ENCODE data around the gene SGMS2. TPM values are rescaled to one million over a fixed set of nuclear protein-coding genes. Genes with fewer than 3 reads are reported as not detected.

SGMS2 gene
- total and polyA plus RNA-seq, 2 donors (not counting 1 experiment from before 2014, with no cell fraction given), result 0.12 TPM; not detected in 1

DNA sequence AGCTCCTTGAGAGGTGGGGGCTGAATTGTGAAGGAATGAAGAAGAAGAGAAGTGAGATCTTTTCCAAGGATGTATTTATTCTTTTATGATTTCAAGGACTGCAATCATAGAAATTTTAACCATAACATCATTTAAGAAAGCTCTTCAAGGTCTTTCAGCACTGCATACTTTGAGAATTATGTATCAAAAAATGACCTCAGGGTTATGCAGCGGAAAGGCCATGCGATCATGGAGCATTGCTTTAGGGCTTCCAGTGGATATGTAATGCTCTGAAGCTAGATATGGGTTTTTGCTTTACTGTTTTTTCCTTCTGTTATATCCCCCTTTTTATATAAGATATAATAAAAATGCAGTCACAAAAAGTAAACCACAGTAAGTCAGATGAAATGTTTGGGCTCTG, 38.7 kb downstream of the SGMS2 start:
- Mint-ChIP-seq H3K27ac (no peak overlapping the region), H3K4me1 (no peaks in the 10 kb centered on the region), H3K27me3 (peaks cover 19% of the 10 kb centered on the region), H3K4me3 (no peak overlapping the region), H3K9me3 (ENCODE audit: insufficient read depth) (no peaks in the 10 kb centered on the region)
- ChIA-PET POLR2A (no interaction called here), CTCF (no interaction called here)
- DNase-seq (no peak), ATAC-seq (ENCODE audit: low read depth) (no peak)
- Histone ChIP-seq H3K36me3 (replicated peaks in 1 of 2; ENCODE audit: control extremely low read depth in 1 of 2, control insufficient read depth in 1 of 2, extremely low read depth in 1 of 2, insufficient read depth in 2 of 2, low read length in 1 of 2) (no peaks in the 10 kb centered on the region), H3K4me1 (ENCODE audit: control insufficient read depth in 2 of 2, insufficient read depth in 2 of 2, low read length in 2 of 2) (no peaks in the 10 kb centered on the region), H3K4me3 (ENCODE audit: control extremely low read depth in 1 of 5, extremely low read depth in 1 of 5, insufficient read depth in 1 of 5, low read depth in 2 of 5, low read length in 4 of 5) (no peak overlapping the region), H3K79me2 (ENCODE audit: control insufficient read depth, insufficient read depth, low read length) (no peaks in the 10 kb centered on the region), H3K27ac (ENCODE audit: low read length in 2 of 2) (no peak overlapping the region), H3K9me3 (ENCODE audit: control extremely low read depth in 1 of 3, control insufficient read depth in 2 of 3, insufficient read depth in 1 of 3, low read length in 2 of 3) (no peaks in the 10 kb centered on the region), H3K9ac (ENCODE audit: low read length) (no peak overlapping the region), H4K20me1 (ENCODE audit: control insufficient read depth, insufficient read depth, low read length, poor library complexity, severe bottlenecking) (no peaks in the 10 kb centered on the region), H3K4me2 (replicated peaks; ENCODE audit: low read depth, low read length, poor library complexity, severe bottlenecking) (no peak overlapping the region), H3K27me3 (replicated peaks in 1 of 4; ENCODE audit: control extremely low read depth in 1 of 4, control insufficient read depth in 3 of 4, insufficient read depth in 4 of 4, low read length in 3 of 4) (no peaks in the 10 kb centered on the region), H2AFZ (ENCODE audit: insufficient read depth, low read depth, low read length, poor library complexity, severe bottlenecking) (no peak overlapping the region)
- TF ChIP-seq, protein P1, sequence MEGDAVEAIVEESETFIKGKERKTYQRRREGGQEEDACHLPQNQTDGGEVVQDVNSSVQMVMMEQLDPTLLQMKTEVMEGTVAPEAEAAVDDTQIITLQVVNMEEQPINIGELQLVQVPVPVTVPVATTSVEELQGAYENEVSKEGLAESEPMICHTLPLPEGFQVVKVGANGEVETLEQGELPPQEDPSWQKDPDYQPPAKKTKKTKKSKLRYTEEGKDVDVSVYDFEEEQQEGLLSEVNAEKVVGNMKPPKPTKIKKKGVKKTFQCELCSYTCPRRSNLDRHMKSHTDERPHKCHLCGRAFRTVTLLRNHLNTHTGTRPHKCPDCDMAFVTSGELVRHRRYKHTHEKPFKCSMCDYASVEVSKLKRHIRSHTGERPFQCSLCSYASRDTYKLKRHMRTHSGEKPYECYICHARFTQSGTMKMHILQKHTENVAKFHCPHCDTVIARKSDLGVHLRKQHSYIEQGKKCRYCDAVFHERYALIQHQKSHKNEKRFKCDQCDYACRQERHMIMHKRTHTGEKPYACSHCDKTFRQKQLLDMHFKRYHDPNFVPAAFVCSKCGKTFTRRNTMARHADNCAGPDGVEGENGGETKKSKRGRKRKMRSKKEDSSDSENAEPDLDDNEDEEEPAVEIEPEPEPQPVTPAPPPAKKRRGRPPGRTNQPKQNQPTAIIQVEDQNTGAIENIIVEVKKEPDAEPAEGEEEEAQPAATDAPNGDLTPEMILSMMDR (IDR thresholded peaks at IDR 0.05), result no peak
- WGBS (ENCODE audit: insufficient coverage), result no CpG with 5 or more reads among the region's 2 CpGs
- intact Hi-C loops (cut with micrococcal nuclease), result no loop called here

DNA sequence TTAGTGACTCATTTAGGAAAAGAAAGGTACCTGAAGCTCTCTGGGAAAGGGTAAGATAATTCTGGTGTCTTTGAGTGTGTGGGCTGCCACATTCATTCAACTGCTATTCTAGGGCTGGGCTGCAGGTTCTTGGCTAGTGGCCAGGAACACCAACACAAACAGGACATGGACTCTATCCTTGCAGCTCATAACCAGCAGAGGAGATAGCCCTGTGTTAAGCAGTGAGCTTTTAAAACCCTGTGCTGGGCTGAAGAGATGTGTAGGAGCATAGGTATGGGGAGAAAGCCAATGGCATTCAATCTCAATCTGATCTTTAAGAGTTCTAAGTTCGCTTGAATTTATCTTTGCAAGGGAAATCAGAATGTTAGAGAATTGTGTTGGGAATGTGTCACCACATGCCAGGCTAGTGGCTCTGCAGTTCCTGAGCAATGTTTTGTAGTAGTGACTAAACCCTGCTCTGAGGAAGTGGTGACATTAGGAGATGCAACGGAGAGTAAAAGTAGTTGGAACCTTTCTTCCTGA, 39.2 kb downstream of the SGMS2 start:
- Histone ChIP-seq H3K79me2 (ENCODE audit: control insufficient read depth, insufficient read depth, low read length) (no peaks in the 10 kb centered on the region), H3K9me3 (ENCODE audit: control extremely low read depth in 1 of 3, control insufficient read depth in 2 of 3, insufficient read depth in 1 of 3, low read length in 2 of 3) (no peaks in the 10 kb centered on the region), H3K27me3 (replicated peaks in 1 of 4; ENCODE audit: control extremely low read depth in 1 of 4, control insufficient read depth in 3 of 4, insufficient read depth in 4 of 4, low read length in 3 of 4) (no peaks in the 10 kb centered on the region), H3K4me1 (ENCODE audit: control insufficient read depth in 2 of 2, insufficient read depth in 2 of 2, low read length in 2 of 2) (no peaks in the 10 kb centered on the region), H3K36me3 (replicated peaks in 1 of 2; ENCODE audit: control extremely low read depth in 1 of 2, control insufficient read depth in 1 of 2, extremely low read depth in 1 of 2, insufficient read depth in 2 of 2, low read length in 1 of 2) (no peaks in the 10 kb centered on the region), H3K4me3 (ENCODE audit: control extremely low read depth in 1 of 5, extremely low read depth in 1 of 5, insufficient read depth in 1 of 5, low read depth in 2 of 5, low read length in 4 of 5) (no peak overlapping the region), H3K27ac (ENCODE audit: low read length in 2 of 2) (no peak overlapping the region), H4K20me1 (ENCODE audit: control insufficient read depth, insufficient read depth, low read length, poor library complexity, severe bottlenecking) (no peaks in the 10 kb centered on the region), H3K9ac (ENCODE audit: low read length) (no peak overlapping the region), H2AFZ (ENCODE audit: insufficient read depth, low read depth, low read length, poor library complexity, severe bottlenecking) (no peak overlapping the region), H3K4me2 (replicated peaks; ENCODE audit: low read depth, low read length, poor library complexity, severe bottlenecking) (no peak overlapping the region)
- ATAC-seq (ENCODE audit: low read depth), result no peak
- POLR2A ChIA-PET, result no interaction called here
- WGBS (ENCODE audit: insufficient coverage), result 79% methylated on average over 2 of the region's 2 CpGs
- TF ChIP-seq EZH2 (IDR thresholded peaks at IDR 0.05; ENCODE audit: borderline replicate concordance, insufficient read depth, low read depth, low read length, poor library complexity, severe bottlenecking), result no peak
- TF ChIP-seq, protein P1 (IDR thresholded peaks at IDR 0.05), result no peak
- no peak for DNase-seq
- Mint-ChIP-seq H3K27ac (no peak overlapping the region), H3K4me3 (no peak overlapping the region), H3K9me3 (ENCODE audit: insufficient read depth) (no peaks in the 10 kb centered on the region), H3K27me3 (peaks cover 19% of the 10 kb centered on the region), H3K4me1 (no peaks in the 10 kb centered on the region)
- intact Hi-C loops (cut with micrococcal nuclease), result no loop called here
- CTCF ChIA-PET, result no interaction called here

Measured in B cell (primary cell).